Gastroesophageal sphincter (tissue), 3 donors: ENCODE measurements around the gene ITIH1.

Experiments used
- CTCF ChIP-seq, 4 experiments: fragments of 200-600 bp in 2 of 4; fragments of 450-650 bp in 2 of 4; sonication (generic) in 1 of 4; IDR thresholded peaks; one replicate each; pipeline ENCODE4 v1.5.1; 2017 to 2019; ENCODE audit warnings: antibody characterized with exemption in 4 of 4, mild to moderate bottlenecking in 2 of 4, moderate library complexity in 2 of 4
- EP300 ChIP-seq: sonication (generic); formaldehyde crosslinking; IDR thresholded peaks from one replicate; pipeline ENCODE4 v1.6.1; 2017; ENCODE audit warnings: antibody characterized with exemption, mild to moderate bottlenecking
- POLR2A ChIP-seq, 2 donors: fragments of 450-650 bp; IDR thresholded peaks; one replicate each; pipeline ENCODE4 v1.6.1; 2017; ENCODE audit warnings: antibody characterized with exemption in 2 of 2, mild to moderate bottlenecking in 2 of 2, moderate library complexity in 1 of 2
- POLR2AphosphoS5 ChIP-seq: sonication (generic); formaldehyde crosslinking; IDR thresholded peaks from one replicate; pipeline ENCODE4 v1.6.1; 2017; ENCODE audit warnings: antibody characterized with exemption

- TF ChIP-seq CTCF (IDR thresholded peaks at IDR 0.05), result no peak
- TF ChIP-seq POLR2A (IDR thresholded peaks at IDR 0.05), result no peak
- TF ChIP-seq POLR2AphosphoS5, result no peak
- no peak for TF ChIP-seq EP300
These were observed 3.9 kb upstream of the ITIH1 start for GRCh38 chr3:52773361-52774065.
